KG1 (cell line): Measurements from ENCODE around the gene C11orf24.
"Not testable (repeated sequence)": the region's sequence is repeated elsewhere in the genome, so short reads cannot be mapped to it uniquely, and the experiment has no call there.

ENCODE experiments used
- DNase-seq: peaks from one replicate; lab custom pipeline; 2025; lab: John Stamatoyannopoulos, UW

C11orf24 gene

GRCh38 chr11:68251765-68252164 is 20.0 kb downstream of the C11orf24 start:
- DNase-seq, result no peak

DNA sequence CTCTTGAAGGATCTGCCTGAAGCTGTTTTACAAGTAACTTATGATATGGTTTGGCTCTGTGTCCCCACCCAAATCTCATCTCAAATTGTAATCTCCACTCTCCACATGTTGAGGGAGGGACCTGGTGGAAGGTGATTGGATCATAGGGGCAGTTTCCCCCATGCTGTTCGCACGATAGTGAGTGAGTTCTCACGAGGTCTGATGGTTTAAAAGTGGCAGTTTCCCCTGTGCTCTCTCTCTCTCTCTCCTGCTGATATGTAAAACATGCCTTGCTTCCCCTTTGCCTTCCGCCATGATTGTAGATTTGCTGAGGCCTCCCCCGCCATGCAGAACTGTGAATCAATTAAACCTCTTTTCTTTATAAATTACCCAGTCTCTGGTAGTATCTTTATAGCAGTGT is 26.9 kb downstream of the C11orf24 start:
- not testable (repeated sequence) for DNase-seq

- DNase-seq, result not testable (repeated sequence)
Measured at GRCh38 chr11:68243847-68244246, 27.9 kb downstream of the C11orf24 start.

GRCh38 chr11:68242616-68243015 is 29.2 kb downstream of the C11orf24 start:
- DNase-seq, result no peak

DNA sequence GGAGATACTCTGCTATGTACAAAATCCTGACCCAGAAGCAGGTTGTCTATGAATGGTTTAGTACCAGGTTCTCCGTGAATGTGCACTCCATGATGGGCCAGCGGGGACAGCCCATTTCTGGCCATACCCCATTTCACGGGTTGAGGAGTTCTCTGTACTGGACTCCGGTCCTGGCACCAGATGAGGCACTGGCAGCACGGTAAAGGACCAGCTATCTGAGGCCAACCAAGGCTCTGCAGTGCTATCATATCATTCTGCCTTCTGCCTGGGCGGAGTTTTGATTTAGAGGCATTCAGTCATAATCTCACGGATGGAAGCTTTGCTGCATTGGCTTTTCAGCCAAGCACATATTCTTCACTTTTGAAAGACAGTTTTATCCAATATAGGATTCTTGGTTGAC is 40.2 kb downstream of the C11orf24 start:
- no peak for DNase-seq

DNA sequence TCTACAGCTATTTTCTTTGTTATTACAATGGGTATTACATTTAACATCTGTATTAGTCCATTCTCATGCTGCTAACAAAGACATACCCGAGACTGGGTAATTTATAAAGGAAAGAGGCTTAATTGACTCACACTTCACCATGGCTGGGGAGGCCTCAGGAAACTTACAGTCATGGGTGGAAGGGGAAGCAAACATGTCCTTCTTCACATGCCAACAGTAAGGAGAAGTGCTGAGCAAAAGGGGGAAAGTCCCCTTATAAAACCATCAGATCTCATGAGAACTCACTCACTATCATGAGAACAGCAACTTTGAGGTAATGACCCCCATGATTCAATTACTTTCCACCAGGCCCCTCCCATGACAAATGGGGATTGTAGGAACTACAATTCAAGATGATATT is 42.2 kb downstream of the C11orf24 start:
- no peak for DNase-seq

DNA sequence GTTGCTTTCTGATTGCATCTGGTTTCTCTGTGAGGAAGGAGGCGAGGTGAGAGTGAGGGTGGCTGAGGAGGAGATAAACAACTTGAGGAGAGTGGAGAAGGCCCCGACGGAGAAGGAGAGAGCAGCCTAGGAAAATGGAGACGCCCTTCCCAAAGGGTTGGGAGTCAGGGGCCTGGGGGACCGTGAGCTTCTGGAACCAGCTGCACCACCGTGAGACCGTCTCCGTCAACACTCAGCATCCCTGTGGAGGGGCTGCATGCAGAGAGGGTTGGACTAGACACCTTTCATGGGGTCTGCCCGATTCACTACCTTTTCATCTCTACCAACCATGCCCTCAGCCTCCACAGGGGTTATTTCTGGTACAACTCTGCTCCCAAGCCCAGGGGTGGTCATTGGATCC is 45.4 kb downstream of the C11orf24 start:
- no peak for DNase-seq

DNA sequence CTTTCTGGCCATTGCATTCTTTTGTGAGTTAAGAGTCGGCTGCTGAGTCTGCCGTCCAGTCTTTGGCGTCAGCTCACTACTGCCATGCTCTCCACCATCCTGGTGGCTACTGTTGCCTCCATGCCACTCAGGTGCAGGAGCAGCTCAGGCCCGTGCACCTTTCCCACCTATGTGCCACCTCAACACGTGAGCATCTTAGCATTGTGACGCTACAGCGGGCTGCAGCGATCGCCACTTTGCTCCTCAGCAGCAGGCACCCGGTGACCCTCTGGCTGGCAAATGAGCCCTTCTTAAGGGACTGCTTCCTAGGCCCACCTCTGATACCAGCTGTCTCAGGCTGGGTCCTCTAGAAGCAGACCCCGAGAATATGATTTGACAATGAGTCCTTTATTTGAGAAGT is 47.2 kb downstream of the C11orf24 start:
- no peak for DNase-seq

DNA sequence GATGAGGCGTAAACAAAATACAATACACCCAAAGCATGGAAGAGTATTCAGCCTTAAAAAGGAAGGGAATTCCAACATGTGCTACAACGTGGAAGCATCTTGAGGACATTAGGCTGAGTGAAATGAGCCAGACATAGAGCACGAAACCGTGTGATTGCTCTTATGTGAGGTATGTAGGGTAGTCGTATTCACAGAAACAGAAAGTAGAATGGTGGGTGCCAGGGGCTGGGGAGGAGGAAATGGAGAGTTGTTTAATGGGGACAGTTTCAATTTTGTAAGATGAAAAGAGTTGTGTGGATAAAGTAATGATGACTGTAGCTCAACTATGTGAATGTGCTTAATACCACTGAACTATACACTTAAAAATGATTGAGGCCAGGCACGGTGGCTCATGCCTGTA is 48.5 kb downstream of the C11orf24 start:
- DNase-seq, result no peak

- DNase-seq, result no peak
Measured at GRCh38 chr11:68221406-68221805, 50.4 kb downstream of the C11orf24 start.

- no peak for DNase-seq
Measured at GRCh38 chr11:68216171-68216938, 55.4 kb downstream of the C11orf24 start.

DNA sequence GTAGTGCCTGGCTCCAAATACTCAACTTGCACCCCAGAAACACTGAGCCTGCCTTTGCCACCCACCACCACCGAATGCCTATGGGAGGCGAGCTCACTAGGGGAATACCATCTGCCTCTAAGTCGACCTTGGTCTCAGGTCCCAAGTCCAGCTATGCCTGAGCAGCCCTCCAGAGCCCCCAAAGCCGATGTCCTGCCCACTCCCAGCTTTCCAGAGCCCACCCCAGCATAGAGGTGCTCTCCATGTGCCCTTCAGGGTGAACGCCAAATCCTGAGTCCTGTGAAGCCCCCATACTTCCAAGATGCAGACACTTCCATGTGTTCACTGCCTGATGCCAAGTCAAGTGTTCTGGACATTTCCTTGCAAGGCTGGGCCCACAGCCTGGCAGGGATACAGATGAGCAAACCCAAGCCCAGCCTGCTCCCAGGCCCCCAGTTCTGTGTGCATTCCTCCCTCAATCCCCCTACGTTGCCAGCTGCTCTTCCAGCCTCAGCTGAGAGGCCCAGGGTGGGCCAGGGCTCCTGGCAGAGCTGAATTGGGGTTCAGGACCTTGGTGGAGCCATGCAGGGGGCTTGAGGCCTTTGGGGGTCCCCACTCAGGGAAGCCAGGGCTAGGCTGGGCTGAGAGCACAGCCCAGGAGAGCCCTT is 56.1 kb downstream of the C11orf24 start:
- DNase-seq, result no peak

DNA sequence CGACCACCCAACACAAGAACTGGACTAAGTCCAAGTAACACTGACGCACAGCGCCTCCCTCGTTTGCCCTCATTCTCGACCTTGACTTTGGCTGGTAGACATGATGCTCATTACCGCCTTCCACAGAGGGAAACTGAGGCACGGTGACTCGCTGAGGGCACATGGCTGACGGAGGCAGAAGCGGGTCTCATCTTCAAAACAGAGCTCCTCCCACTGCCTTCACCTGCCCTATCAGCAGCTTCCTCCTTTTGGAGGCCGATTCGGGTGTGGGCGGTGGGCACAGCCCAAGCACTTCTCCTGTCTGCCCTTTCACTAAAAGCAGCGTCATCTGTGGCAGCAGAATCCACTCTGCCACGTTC is 56.7 kb downstream of the C11orf24 start:
- no peak for DNase-seq

DNA sequence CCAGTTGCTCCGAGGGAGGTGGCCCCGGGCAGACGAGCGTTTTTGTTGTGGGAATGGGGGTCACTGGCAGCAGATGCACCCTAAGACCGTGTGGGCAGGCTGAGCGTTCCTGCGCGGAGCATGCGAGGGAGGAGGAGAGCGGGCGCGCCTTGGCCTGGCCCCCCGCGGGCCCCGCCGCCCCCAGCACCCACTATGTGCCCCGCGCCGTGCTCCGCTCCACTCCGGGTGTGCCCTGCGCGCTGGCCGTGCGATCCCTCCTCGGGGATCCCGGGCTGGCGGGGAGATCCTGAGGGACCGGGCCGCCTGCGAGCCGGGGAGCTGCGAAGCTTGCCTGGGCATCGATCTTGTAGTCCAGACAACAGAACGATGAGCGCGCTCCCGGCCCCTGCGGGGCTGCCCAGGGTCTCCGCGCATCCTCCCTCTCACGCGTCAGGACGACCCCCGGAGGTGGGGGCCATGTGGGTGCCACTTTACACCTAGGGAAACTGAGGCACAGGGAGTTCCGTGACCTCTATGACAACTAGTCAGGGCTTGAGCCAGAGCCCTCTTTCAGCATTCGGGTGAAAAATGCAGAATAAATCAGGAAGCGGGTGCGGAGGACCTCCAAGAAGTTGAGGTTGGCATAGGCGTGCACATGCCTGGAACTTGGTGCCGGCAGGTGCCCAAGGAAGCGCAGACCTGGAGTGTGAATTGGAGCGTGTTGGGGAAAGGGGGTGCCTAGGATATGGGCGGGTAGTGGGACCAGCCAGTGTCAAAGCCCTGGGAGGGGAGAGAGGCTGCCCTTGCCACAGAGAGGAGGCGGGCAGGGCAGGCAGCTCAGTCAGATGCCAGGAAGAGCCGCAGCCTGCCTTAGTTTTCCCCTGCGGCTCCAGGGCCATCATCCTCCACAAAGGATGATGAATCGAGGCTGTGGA is 57.3 kb downstream of the C11orf24 start:
- no peak for DNase-seq

GRCh38 chr11:68213555-68214172 is 58.1 kb downstream of the C11orf24 start:
- DNase-seq, result peak; percentile 97

DNA sequence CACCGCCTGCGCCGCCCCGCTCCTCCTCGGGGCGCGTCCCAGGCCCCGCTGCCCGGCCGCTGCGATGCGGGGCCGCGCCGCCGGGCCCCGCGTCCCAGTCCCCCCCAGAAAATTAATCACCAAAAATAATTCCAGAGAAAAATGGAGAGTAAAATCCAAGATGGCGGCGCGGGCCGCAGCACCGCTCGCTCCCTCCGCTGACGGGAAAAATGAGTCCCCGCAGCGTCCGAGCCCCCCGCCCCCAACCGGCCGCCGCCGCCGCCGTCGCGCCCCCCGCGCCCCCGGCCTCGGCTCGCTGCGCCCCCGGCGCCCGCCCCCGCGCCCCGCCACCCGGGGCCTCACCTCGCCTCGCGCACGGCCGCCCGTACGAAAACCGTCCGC is 58.6 kb downstream of the C11orf24 start, which contains the start of gene KMT5B:
Gene KMT5B (minus strand): TSS at position 162 of the 381 bp plus-strand sequence. CDS start 23,220 bp downstream, outside the sequence.
- peak; percentile 45 for DNase-seq

- DNase-seq, result peak; percentile 61
Measured at GRCh38 chr11:68212421-68213134, 59.2 kb downstream of the C11orf24 start.

DNA sequence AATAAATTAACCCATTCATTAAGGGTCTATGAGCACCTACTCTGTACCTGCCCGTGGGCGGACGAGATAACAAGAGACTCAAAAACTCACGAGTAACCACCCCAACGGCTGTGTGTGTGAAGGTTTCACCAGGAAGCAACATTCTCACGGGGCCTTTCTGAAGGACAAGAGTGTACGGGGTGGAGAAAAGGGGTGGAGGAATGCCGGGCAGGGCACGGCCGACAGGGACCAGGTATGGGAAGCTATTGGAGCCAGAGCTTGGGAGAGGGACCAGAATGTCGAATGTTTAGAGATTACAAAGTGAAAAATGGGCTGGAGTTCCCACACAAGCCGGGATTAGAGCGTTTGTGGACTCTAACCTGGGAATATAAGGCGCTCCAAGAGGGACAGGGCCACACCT is 60.2 kb downstream of the C11orf24 start:
- DNase-seq, result no peak
